Inflammatory macrophage treated with lipopolysaccharide for 4 hours (primary cell): ENCODE results near the gene POC1A.

ENCODE experiments used
- DNase-seq: peaks from one replicate; pipeline ENCODE4 v3.0.0-alpha.2; 2020

Gene POC1A

GRCh38 chr3:52097851-52098507 lies 56.2 kb downstream of the POC1A start:
- peak; percentile 42 for DNase-seq

DNA sequence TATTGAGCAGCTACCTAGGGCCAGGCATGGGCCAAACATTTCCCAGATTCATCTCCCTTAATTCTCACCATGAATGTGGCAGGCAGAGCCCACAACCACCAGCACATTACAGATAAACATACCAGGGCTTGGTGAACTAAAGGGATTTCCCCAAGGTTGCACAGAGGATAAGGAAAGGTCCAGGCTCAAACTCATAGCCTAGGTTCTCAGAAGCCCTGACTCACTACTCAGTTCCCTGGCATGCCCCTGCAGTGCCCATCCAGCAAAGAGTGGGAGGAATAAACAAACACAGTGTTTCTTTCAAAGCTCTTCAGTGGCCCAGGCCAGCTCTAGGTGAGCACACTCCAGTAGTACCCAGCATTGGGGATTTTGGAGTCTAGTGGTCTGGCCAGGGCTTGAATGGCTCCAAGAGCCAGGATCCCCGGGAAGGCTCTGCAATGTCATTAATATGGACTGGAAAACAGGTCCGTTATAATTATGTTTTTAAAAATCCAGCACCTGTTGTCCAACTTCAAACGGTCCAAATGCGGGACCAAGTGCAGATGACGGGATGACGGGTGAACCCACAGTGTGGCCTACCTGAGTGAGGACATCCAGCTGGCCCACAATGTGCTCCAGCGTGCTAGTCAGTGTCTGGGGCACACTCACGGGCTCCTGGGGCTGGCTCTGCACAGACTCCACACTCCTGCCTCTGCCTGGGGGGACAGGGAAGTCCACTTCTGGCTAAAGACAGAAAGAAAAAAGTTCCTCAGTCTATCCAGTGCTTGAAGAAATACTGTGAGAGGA lies 58.0 kb downstream of the POC1A start:
- no peak for DNase-seq

DNA sequence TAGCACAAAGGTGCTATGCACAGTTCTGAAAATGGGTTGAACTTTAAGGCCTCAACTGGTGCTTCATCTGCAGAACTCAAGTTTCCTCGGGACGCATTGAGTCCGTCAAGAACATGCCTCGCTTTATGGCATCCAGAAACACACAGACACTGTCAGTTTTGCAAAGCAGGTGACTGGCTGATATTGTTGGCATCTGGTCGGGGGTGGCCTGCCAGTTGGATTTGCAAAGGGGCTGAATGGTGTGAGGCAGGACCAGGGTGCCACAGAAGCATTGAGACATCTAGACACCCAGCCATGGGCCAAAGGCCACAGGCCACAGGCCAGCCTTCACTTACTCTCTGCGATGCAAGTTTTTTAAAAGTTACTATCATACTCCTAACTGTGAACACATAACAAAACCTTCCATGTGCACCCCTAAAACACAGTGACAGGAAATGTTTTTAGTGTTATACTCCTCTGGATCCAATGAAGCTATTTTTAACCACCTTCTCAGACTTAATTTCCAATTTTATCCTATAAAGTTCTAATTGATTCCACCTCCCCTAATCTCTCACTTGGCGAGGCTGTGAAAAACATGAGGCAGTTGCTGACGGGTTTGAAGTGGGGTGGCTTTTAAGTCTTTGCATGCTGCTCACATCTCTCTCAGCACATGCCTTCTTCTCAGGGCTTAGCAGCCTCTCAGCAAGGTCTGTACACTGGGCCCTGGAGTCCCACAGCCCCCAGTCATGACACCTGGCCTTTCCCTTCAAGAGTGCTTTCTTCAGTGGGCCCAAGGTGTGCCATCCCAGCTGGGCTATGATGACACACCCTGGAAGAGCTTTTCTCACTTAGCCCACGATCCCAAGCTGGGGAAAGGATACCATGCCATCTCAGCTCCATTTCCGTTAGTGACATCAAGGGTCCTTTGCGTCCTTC lies 59.4 kb downstream of the POC1A start:
- DNase-seq: no peak

DNA sequence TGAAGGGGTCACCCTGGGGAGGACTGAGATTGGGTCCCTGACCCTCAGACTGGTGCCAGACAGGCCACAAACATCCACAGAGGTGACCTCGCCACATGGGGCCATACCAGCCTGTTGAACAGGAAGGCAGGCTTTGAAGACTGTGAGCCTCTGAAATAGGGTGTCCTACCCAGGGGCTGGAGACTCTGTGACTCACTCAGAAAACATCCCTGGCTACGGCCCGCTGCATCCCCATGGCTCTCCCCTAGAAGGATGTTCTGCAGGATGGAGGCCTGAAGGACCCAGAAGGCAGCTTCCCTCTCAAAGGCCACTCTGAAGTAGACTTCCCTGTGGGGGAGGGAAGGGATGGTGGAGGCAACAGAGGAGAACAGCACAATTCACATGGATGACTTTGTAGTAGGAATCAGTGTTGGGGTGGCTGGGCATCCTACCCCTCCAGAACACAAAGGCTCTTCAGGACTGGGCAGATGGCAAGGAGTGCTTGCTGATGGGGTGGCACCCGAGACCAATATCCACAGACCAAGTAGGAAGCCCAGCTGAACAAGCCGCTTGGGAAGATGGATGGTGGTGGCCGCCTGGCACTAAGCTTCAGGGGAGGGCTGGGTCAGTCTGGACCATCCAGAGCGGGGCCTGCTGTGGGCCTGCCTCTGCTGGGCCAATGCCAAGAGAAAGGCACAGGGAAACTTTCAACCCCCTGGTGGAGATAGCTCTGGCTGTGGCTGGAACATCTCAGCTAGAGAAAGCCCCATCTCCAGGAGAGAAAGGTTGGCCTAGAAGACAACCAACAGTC lies 60.3 kb downstream of the POC1A start:
- no peak for DNase-seq

GRCh38 chr3:52092891-52093290 lies 61.3 kb downstream of the POC1A start:
- DNase-seq: no peak

- DNase-seq: no peak
Measured at GRCh38 chr3:52092271-52092660, 62.0 kb downstream of the POC1A start.

DNA sequence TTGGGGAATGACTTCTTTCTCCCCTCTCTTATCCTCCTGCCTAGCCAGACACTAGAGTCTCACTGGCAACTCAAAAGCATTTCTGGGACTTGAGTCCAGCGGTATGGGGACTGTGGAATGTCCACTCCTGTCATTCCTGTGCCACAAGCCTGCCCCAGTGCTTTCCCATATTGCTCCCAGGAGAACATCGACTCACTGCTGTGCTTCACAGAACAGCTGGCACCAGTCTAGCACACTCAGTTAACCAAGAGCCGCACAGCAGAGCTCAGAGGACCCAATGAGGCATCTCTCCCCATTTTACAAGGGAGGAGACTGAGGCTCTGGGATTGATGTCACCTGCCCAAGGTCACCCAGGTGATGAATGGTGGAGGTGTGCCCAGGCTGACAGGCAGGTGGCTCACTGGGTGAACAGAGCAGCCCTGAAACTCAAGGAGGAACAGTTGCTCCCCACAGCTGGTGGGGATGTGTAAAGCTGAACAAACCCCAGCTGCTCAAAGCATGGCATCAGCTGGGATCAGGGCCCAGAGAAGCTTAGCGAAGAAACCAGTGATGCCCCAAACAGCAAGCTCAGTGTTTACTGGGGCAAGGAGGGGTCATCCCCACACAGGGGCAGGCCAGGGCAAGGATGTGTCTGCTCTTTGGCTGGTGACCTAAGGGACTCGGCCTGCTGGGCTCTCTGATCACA lies 62.5 kb downstream of the POC1A start:
- DNase-seq: no peak

GRCh38 chr3:52090933-52091468 lies 63.2 kb downstream of the POC1A start:
- no peak for DNase-seq

- peak; percentile 22 for DNase-seq
Measured at GRCh38 chr3:52090131-52090932, 63.9 kb downstream of the POC1A start.

DNA sequence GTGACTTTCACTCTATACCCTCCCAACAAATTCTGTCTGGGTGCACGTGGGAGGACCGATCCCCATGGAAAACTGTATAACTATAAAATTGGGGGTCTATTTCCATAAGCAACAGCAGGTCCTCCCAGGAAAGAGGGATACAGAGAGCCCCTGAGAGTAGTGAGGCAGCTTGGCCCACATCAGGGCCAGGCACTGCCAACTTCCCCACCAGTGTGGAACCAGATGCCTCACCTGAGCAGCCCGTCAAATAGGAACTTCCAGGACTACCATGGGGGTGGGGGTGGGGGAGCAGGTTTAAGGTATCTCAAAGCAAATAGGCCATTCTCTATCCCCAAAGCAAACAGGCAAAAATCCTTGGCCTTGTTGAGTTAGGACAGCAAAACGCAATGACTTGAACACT lies 64.5 kb downstream of the POC1A start:
- no peak for DNase-seq

DNA sequence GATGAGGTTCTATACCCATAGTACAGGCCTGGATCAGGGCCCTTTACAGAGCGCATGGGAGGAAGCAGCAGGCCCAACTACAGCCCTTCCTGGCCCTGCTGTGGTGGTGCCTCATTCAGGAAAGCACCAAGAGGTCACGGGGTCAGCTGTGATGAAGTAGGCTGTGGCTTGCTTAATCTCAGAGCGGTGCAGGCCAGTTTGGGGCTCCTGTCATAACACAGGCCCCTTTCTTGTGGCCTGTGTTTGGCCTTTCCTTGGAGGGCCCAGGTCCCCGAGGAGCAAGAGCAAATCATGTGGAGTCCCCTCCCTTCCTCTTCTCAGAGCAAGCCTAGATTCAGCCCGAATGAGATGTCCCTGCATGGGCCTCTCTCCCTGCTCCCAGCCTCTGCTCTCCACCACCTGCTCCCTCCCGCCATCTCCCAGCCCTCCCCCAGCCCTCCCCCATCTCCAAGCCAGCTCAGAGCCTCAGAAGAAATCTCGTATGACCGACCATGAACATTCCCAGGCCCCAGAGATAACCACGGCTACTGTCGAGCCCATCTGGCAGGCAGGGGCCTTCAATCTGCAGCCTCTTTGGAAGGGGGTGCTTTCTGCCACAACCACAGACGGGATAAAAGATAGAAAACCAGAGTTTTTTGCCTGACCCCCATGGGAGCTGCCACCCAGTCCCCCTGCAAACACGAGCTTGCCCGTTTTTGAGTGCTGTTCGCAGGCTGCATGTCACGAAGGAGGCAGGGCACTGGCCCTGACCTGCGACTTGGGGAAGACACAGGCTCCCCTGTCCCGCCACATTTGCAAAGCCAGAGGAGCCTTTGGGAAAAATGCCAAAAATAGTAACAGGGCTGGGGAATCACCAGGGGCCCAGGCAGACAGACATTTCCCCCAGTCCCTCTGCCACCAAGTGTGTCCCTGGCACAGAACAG lies 65.5 kb downstream of the POC1A start:
- DNase-seq: peak; percentile 90

DNA sequence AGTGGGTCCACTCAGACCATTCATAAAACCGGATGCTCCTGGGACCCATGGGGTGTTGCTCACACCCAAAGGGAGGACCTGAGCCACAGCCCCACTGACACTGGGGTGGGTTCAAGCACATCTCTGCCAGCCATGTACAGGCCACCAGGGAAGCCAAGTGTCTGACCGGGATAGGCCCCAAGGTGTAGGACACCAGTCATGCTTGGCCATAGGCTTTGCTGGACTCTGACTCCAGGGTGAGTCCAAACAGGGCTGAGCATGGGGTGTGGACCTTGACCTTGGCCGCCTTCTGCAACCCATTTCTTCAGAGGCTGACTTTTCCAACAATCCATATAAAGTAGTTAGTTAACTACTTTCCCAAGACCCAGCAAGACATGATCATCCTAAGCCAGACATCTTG lies 66.5 kb downstream of the POC1A start:
- no peak for DNase-seq

DNA sequence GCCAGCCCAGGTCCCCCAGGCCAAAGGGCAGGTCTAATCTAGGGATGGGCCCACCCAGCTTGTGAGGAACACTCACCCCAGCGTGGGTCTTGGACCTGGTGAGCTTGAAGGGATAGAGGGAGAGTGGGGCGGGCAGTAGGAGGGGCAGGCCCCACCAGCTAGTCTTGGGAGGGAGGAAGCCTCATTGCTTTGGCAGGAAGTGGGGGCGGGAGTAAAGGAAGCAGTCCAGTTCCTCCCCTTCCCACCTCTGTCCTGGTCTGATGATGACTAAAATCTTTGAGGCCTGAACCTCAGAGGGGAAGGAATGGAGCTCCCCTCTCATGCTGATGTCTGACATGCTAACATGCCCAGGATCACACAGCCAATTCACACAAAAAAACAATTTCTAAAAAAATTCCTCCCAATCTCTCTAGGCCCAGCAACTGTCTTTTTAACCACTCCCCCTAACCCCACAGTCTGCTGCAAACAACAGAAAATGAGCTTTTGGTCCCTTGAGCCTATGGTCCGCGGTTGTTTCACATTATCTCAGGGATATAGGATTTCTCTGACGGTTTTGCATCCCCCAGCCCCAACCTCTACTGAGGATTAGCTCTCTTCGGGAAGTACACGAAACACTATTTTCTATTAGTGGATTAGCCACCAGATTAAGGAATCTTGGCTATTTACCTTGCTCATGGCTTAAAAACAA lies 67.1 kb downstream of the POC1A start:
- peak; percentile 75 for DNase-seq

DNA sequence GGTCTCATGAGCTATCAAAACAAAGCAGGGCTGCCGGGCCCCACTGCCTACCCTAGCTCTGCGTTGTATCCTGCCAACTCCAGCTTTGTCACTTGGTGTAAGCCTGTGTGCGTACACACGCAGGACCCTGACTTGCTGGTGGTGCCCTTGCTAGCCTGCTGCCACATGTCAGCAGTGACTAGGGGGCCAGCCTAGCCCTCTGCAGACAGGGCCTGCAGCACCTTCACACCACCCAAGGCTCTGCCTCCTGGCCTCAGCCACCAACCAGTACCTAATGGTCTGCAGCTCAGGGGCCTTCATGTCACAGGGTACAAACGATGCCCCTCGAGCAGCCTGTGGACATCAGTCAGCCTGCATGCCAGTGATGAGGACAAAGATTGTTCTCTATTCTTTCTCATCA lies 67.8 kb downstream of the POC1A start:
- no peak for DNase-seq

GRCh38 chr3:52085681-52086282 lies 68.4 kb downstream of the POC1A start:
- peak; percentile 59 for DNase-seq

- DNase-seq: no peak
Measured at GRCh38 chr3:52084954-52085680, 69.1 kb downstream of the POC1A start.

DNA sequence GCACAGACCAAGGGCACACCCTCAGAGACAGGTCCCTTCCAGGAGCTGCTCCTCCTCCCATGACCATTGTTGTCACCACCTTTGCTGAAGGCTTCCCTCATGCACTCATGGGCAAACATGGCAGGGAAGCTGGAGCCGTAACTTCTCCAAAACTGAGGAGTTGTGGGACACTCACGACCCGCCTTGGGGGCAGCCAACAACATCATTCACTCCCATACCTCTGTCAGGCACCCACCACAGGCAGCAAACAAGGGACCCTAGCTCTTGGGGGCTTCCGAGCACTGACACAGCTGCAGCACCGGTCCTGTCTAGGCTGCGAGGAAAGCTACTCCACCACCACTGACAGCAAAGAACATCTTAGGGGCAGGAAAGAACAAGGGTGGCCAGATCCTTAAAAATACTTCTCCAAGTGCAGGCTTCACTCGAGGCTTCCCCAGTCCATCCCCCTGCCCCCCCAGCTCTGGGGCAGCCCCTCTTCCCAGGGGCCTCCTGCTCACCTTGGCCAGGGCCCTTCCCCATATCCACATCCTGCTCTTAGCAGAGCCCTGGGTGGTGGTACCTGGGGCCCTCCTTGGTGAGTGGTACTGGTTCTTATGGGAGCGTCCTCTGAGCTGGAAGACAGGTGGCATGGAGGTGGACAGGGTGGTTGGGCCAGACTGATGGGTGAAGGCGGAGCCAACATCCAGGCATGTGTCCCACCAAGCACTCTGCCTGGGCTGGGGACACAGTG lies 69.8 kb downstream of the POC1A start:
- no peak for DNase-seq
